ENCODE measurements around the gene BORCS5.

Gene BORCS5

DNA sequence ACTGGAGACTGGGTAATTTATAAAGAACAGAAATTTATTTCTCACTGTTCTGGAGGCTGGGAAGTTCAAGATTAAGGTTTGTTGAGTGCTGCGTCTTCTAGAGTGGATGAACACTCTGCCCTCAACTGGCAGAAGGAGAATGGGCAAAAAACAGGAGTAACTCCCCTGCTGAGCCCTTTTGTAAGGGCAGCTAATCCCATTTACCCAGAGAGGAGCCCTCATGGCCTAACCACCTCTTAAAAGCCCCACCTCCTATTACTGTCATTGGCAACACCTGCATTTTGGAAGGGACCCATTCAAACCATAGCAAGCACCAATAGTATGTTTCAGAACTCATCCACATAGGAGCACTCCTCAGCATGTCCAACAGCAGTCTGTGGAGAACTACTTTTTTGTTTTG, 47.4 kb downstream of the BORCS5 start:
- Histone ChIP-seq H3K9ac (ENCODE audit: low read length) (no peak overlapping the region), H3K4me3 (ENCODE audit: low read depth, low read length, poor library complexity, severe bottlenecking) (no peak overlapping the region), H3K9me2 (ENCODE audit: low read depth, low read length) (no peaks in the 10 kb centered on the region), H3K4me1 (ENCODE audit: insufficient read depth, low read length, severe bottlenecking) (no peaks in the 10 kb centered on the region), H3K27me3 (ENCODE audit: insufficient read depth, low read length) (no peaks in the 10 kb centered on the region), H3K4me2 (ENCODE audit: low read length) (no peak overlapping the region), H3K27ac (ENCODE audit: low read depth, low read length, poor library complexity, severe bottlenecking) (no peak overlapping the region), H4K20me1 (ENCODE audit: insufficient read depth, low read length) (no peaks in the 10 kb centered on the region), H3F3A (ENCODE audit: insufficient read depth, low read length) (no peaks in the 10 kb centered on the region), H3K79me2 (ENCODE audit: insufficient read depth, low read length) (no peaks in the 10 kb centered on the region), H3K36me3 (ENCODE audit: insufficient read depth, low read length) (no peaks in the 10 kb centered on the region), H3K9me3 (ENCODE audit: low read length) (no peaks in the 10 kb centered on the region), H2AFZ (ENCODE audit: low read length) (no peak overlapping the region)
- TF ChIP-seq EZH2 (IDR thresholded peaks at IDR 0.05; ENCODE audit: borderline replicate concordance, low read length) = no peak
- TF ChIP-seq, protein P1, sequence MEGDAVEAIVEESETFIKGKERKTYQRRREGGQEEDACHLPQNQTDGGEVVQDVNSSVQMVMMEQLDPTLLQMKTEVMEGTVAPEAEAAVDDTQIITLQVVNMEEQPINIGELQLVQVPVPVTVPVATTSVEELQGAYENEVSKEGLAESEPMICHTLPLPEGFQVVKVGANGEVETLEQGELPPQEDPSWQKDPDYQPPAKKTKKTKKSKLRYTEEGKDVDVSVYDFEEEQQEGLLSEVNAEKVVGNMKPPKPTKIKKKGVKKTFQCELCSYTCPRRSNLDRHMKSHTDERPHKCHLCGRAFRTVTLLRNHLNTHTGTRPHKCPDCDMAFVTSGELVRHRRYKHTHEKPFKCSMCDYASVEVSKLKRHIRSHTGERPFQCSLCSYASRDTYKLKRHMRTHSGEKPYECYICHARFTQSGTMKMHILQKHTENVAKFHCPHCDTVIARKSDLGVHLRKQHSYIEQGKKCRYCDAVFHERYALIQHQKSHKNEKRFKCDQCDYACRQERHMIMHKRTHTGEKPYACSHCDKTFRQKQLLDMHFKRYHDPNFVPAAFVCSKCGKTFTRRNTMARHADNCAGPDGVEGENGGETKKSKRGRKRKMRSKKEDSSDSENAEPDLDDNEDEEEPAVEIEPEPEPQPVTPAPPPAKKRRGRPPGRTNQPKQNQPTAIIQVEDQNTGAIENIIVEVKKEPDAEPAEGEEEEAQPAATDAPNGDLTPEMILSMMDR (IDR thresholded peaks at IDR 0.05; ENCODE audit: low read length) = no peak

DNA sequence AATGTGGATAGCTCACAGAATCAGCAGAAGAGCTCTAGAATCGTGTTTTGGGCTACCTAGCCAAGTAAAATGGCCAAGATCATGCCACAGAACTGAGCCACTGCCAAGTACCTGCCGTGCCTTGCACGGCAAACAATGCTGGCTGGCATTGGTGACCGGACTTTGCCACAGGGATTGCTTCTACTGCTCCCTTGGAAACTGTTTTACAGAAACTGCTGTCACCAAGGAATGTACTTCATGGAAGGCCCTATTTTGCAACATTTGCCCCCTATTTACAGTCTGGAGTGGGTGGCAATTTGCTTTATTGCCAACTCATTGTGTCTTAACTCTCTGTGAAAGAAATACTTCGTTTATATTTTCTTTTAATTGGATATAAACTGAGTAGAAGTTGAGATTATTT, 49.0 kb downstream of the BORCS5 start:
- no peaks in the 10 kb centered on the region for H3K79me2 ChIP-seq (ENCODE audit: insufficient read depth, low read length)
- no peaks in the 10 kb centered on the region for H3F3A ChIP-seq (ENCODE audit: insufficient read depth, low read length)
- H3K4me2 ChIP-seq (ENCODE audit: low read length) = no peak overlapping the region
- TF ChIP-seq EZH2 (IDR thresholded peaks at IDR 0.05; ENCODE audit: borderline replicate concordance, low read length) = no peak
- TF ChIP-seq, protein P1 (IDR thresholded peaks at IDR 0.05; ENCODE audit: low read length) = no peak
- no peak overlapping the region for H3K9ac ChIP-seq (ENCODE audit: low read length)
- no peaks in the 10 kb centered on the region for H4K20me1 ChIP-seq (ENCODE audit: insufficient read depth, low read length)
- H2AFZ ChIP-seq (ENCODE audit: low read length) = no peak overlapping the region
- H3K4me1 ChIP-seq (ENCODE audit: insufficient read depth, low read length, severe bottlenecking) = no peaks in the 10 kb centered on the region
- no peaks in the 10 kb centered on the region for H3K9me3 ChIP-seq (ENCODE audit: low read length)
- H3K27ac ChIP-seq (ENCODE audit: low read depth, low read length, poor library complexity, severe bottlenecking) = no peak overlapping the region
- no peak overlapping the region for H3K4me3 ChIP-seq (ENCODE audit: low read depth, low read length, poor library complexity, severe bottlenecking)
- H3K27me3 ChIP-seq (ENCODE audit: insufficient read depth, low read length) = no peaks in the 10 kb centered on the region
- H3K36me3 ChIP-seq (ENCODE audit: insufficient read depth, low read length) = no peaks in the 10 kb centered on the region
- H3K9me2 ChIP-seq (ENCODE audit: low read depth, low read length) = no peaks in the 10 kb centered on the region

DNA sequence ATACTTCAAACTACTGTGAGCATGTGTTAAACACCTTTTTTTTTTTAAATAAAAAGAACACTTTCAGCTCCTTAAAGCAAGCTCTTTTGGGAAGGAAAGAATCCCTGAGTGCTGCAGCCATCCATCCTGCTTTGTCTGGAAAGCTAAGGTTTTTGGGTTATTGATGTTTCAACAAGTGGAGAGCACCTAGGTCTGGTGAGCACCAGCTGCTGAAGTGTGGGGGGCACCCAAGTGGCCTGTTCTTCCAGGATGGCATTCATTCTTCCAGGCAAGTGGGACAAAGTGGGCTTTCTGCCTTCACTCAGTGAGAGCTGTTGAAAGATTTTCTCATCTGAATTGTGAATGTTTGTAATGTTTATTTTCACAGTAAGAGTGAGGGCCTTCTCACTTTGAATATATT, 49.9 kb downstream of the BORCS5 start:
- no peaks in the 10 kb centered on the region for H3K9me2 ChIP-seq (ENCODE audit: low read depth, low read length)
- no peak overlapping the region for H2AFZ ChIP-seq (ENCODE audit: low read length)
- H3K27ac ChIP-seq (ENCODE audit: low read depth, low read length, poor library complexity, severe bottlenecking) = no peak overlapping the region
- H3K27me3 ChIP-seq (ENCODE audit: insufficient read depth, low read length) = no peaks in the 10 kb centered on the region
- no peaks in the 10 kb centered on the region for H3K79me2 ChIP-seq (ENCODE audit: insufficient read depth, low read length)
- no peaks in the 10 kb centered on the region for H3F3A ChIP-seq (ENCODE audit: insufficient read depth, low read length)
- no peaks in the 10 kb centered on the region for H3K9me3 ChIP-seq (ENCODE audit: low read length)
- no peaks in the 10 kb centered on the region for H3K4me1 ChIP-seq (ENCODE audit: insufficient read depth, low read length, severe bottlenecking)
- H3K36me3 ChIP-seq (ENCODE audit: insufficient read depth, low read length) = no peaks in the 10 kb centered on the region
- no peaks in the 10 kb centered on the region for H4K20me1 ChIP-seq (ENCODE audit: insufficient read depth, low read length)
- H3K4me3 ChIP-seq (ENCODE audit: low read depth, low read length, poor library complexity, severe bottlenecking) = no peak overlapping the region
- no peak overlapping the region for H3K4me2 ChIP-seq (ENCODE audit: low read length)
- TF ChIP-seq, protein P1 (IDR thresholded peaks at IDR 0.05; ENCODE audit: low read length) = no peak
- no peak for TF ChIP-seq EZH2 (IDR thresholded peaks at IDR 0.05; ENCODE audit: borderline replicate concordance, low read length)
- no peak overlapping the region for H3K9ac ChIP-seq (ENCODE audit: low read length)

All from OCI-LY1 (cell line).